CD4-positive, alpha-beta memory T cell (primary cell): ENCODE measurements around the gene PLCB1. TPM values are rescaled to one million over a fixed set of nuclear protein-coding genes. Genes with fewer than 3 reads are reported as not detected.

Experiments used
- CTCF ChIA-PET: fragments of 350-600 bp; sonication (Branson Sonifier 250); formaldehyde crosslinking; loops from one replicate; lab custom pipeline; 2021; ENCODE audit warnings: inconsistent platforms; ENCODE audit not compliant: partially characterized antibody; lab: Charles Lee
- POLR2A ChIA-PET: fragments of 350-600 bp; sonication (Branson Sonifier 250); formaldehyde crosslinking; loops from one replicate; lab custom pipeline; 2021; ENCODE audit not compliant: partially characterized antibody; lab: Charles Lee
- DNase-seq, 5 donors: peaks; one replicate each; pipeline versions ENCODE4 v3.0.0 to v3.0.0-alpha.2; 2020 to 2022; ENCODE audit warnings: mixed read lengths in 1 of 5
- H3K27ac ChIP-seq: one replicate; pipeline ENCODE4 v1.7.0; 2013; ENCODE audit warnings: low read depth, low read length
- H3K27me3 ChIP-seq: 2 replicates; pipeline ENCODE4 v1.7.0; 2013; ENCODE audit warnings: mild to moderate bottlenecking, low read length, moderate library complexity; ENCODE audit not compliant: insufficient read depth
- H3K36me3 ChIP-seq: 2 replicates; pipeline ENCODE4 v1.7.0; 2013; ENCODE audit warnings: mild to moderate bottlenecking, low read length, moderate library complexity; ENCODE audit not compliant: insufficient read depth
- H3K4me1 ChIP-seq: 2 replicates; pipeline ENCODE4 v1.7.0; 2013; ENCODE audit warnings: mild to moderate bottlenecking, low read length, moderate library complexity; ENCODE audit not compliant: insufficient read depth
- H3K4me3 ChIP-seq, 2 donors: one replicate each; pipeline ENCODE4 v1.7.0; 2013; ENCODE audit warnings: low read length in 2 of 2, mild to moderate bottlenecking in 1 of 2
- H3K9me3 ChIP-seq, 2 donors: one replicate each; pipeline ENCODE4 v1.7.0; 2013; ENCODE audit warnings: low read length in 2 of 2, control low read depth in 1 of 2; ENCODE audit not compliant: control insufficient read depth in 1 of 2
- H3K27ac Mint-ChIP-seq, 7 donors: one replicate each; pipeline ENCODE4 v1.8.0; 2020 to 2021; ENCODE audit warnings: mixed read lengths in 7 of 7, mild to moderate bottlenecking in 6 of 7, inconsistent platforms in 3 of 7, moderate library complexity in 3 of 7
- H3K27me3 Mint-ChIP-seq, 2 donors: one replicate each; pipeline ENCODE4 v1.8.0; 2020 to 2021; ENCODE audit warnings: mixed read lengths in 2 of 2
- H3K36me3 Mint-ChIP-seq, 2 donors: one replicate each; pipeline ENCODE4 v1.8.0; 2020 to 2021; ENCODE audit warnings: mixed read lengths in 2 of 2, inconsistent platforms in 1 of 2, mild to moderate bottlenecking in 1 of 2
- H3K4me1 Mint-ChIP-seq, 4 donors: one replicate each; pipeline ENCODE4 v1.8.0; 2020 to 2021; ENCODE audit warnings: mixed read lengths in 4 of 4, mild to moderate bottlenecking in 1 of 4
- H3K4me3 Mint-ChIP-seq, 8 donors: one replicate each; pipeline ENCODE4 v1.8.0; 2020 to 2021; ENCODE audit warnings: mixed read lengths in 8 of 8, mild to moderate bottlenecking in 7 of 8, moderate library complexity in 6 of 8, inconsistent platforms in 3 of 8
- H3K9me3 Mint-ChIP-seq, 8 donors: one replicate each; pipeline ENCODE4 v1.8.0; 2020 to 2021; ENCODE audit warnings: mixed read lengths in 8 of 8, mild to moderate bottlenecking in 5 of 8, inconsistent platforms in 3 of 8, moderate library complexity in 1 of 8
- intact Hi-C: fragments of 100-400 bp; cut with micrococcal nuclease; formaldehyde crosslinking; loops from one replicate; pipeline ENCODE4 v1.15.1; 2023
- polyA plus RNA-seq, 2 donors: library from polyadenylated mRNA; unstranded; fragments of 300-500 nt; fragmentation: Illumina TruSeq; gene quantifications; one replicate each; pipeline ENCODE4 v1.2.3, GENCODE V29; 2021
- total RNA-seq, 2 experiments: library from RNA; stranded (reverse); gene quantifications; one replicate each; pipeline ENCODE4 v1.2.3, GENCODE V29; 2021

The PLCB1 gene
- total and polyA plus RNA-seq, 4 experiments from 2014 or later: 5.5 to 9.6 (median 8.2) TPM

GRCh38 chr20:8722277-8722928, 590.3 kb downstream of the PLCB1 start:
- ChIA-PET CTCF (interaction anchor here (0.7 to 4.7 kb wide), 26 partner anchors 9 to 1894 kb away, joined by 3 to 98 read pairs (median 5); partner anchors contain the start of gene PLCB1), POLR2A (interaction anchor here (0.8 to 1.4 kb wide), 3 partner anchors 679 to 786 kb away, joined by 4 read pairs; no protein-coding TSS in a partner anchor)
- intact Hi-C loops: loop anchor here (1.0 to 5.0 kb wide), 4 partner anchors 415 to 1895 kb away; partner anchors contain the start of gene PLCB1
- Mint-ChIP-seq H3K9me3 (no peaks in the 10 kb centered on the region), H3K4me3 (no peak overlapping the region), H3K4me1 (no peaks in the 10 kb centered on the region), H3K27me3 (no peaks in the 10 kb centered on the region), H3K36me3 (peaks cover 0 to 2% of the 10 kb centered on the region in 2 donors), H3K27ac (no peak overlapping the region)
- DNase-seq: peak; percentile 26 to 41 (median 34)
- H3K4me1 ChIP-seq: no peaks in the 10 kb centered on the region
- H3K9me3 ChIP-seq: no peaks in the 10 kb centered on the region
- H3K27me3 ChIP-seq: no peaks in the 10 kb centered on the region
- H3K27ac ChIP-seq: no peak overlapping the region
- H3K36me3 ChIP-seq: no peaks in the 10 kb centered on the region
- no peak overlapping the region for H3K4me3 ChIP-seq

GRCh38 chr20:8723296-8723695, 591.2 kb downstream of the PLCB1 start:
- H3K9me3 ChIP-seq: no peaks in the 10 kb centered on the region
- Mint-ChIP-seq H3K27me3 (no peaks in the 10 kb centered on the region), H3K4me3 (no peak overlapping the region), H3K27ac (no peak overlapping the region), H3K36me3 (peaks cover 0 to 2% of the 10 kb centered on the region in 2 donors), H3K9me3 (no peaks in the 10 kb centered on the region), H3K4me1 (no peaks in the 10 kb centered on the region)
- no peaks in the 10 kb centered on the region for H3K4me1 ChIP-seq
- H3K27ac ChIP-seq: no peak overlapping the region
- no peaks in the 10 kb centered on the region for H3K36me3 ChIP-seq
- H3K4me3 ChIP-seq: no peak overlapping the region
- ChIA-PET CTCF (interaction anchor here (0.7 to 4.7 kb wide), 12 partner anchors 8 to 787 kb away, joined by 3 to 98 read pairs (median 8); partner anchors contain the start of gene PLCB1), POLR2A (no interaction called here)
- no peaks in the 10 kb centered on the region for H3K27me3 ChIP-seq
- DNase-seq: no peak
- intact Hi-C loops: loop anchor here (2.0 to 5.0 kb wide), 3 partner anchors 416 to 1896 kb away; partner anchors contain the start of gene PLCB1

GRCh38 chr20:8724884-8725283, 592.8 kb downstream of the PLCB1 start:
- H3K4me3 ChIP-seq: no peak overlapping the region
- H3K4me3 Mint-ChIP-seq: no peak overlapping the region
- no peaks in the 10 kb centered on the region for H3K4me1 Mint-ChIP-seq
- H3K27ac Mint-ChIP-seq: no peak overlapping the region
- no peaks in the 10 kb centered on the region for H3K9me3 Mint-ChIP-seq
- DNase-seq: no peak
- ChIA-PET POLR2A (no interaction called here), CTCF (no interaction called here)
- no peaks in the 10 kb centered on the region for H3K27me3 ChIP-seq
- H3K4me1 ChIP-seq: no peaks in the 10 kb centered on the region
- intact Hi-C loops: loop anchor here (5.0 kb wide), 2 partner anchors 418 to 1898 kb away; no protein-coding TSS in a partner anchor
- no peaks in the 10 kb centered on the region for H3K9me3 ChIP-seq
- H3K27me3 Mint-ChIP-seq: no peaks in the 10 kb centered on the region
- H3K36me3 ChIP-seq: no peaks in the 10 kb centered on the region
- H3K27ac ChIP-seq: no peak overlapping the region
- peaks cover 0 to 2% of the 10 kb centered on the region in 2 donors for H3K36me3 Mint-ChIP-seq

DNA sequence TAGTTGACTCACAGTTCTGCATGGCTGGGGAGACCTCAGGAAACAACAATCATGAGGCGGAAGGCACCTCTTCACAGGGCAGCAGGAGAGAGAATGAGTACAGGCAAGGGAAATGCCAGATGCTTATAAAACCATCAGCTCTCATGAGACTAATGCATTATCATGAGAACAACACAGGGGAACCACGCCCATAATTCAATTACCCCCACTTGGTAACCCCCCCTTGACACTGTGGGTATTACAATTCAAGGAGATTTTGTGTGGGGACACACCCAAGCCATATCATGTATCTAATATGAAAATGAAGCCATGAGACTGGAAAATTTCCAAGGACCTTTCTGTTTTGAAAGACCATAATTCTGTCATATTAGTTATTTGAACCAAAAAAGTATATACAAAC, 594.4 kb downstream of the PLCB1 start:
- H3K9me3 ChIP-seq: no peaks in the 10 kb centered on the region
- H3K4me1 Mint-ChIP-seq: no peaks in the 10 kb centered on the region
- no peaks in the 10 kb centered on the region for H3K36me3 ChIP-seq
- H3K36me3 Mint-ChIP-seq: peaks cover 0 to 2% of the 10 kb centered on the region in 2 donors
- H3K9me3 Mint-ChIP-seq: no peaks in the 10 kb centered on the region
- no peaks in the 10 kb centered on the region for H3K27me3 ChIP-seq
- H3K27ac ChIP-seq: no peak overlapping the region
- DNase-seq: no peak
- no peak overlapping the region for H3K27ac Mint-ChIP-seq
- H3K4me1 ChIP-seq: no peaks in the 10 kb centered on the region
- CTCF ChIA-PET: no interaction called here
- H3K27me3 Mint-ChIP-seq: no peaks in the 10 kb centered on the region
- H3K4me3 Mint-ChIP-seq: no peak overlapping the region
- intact Hi-C loops: no loop called here
- no peak overlapping the region for H3K4me3 ChIP-seq
- POLR2A ChIA-PET: no interaction called here

DNA sequence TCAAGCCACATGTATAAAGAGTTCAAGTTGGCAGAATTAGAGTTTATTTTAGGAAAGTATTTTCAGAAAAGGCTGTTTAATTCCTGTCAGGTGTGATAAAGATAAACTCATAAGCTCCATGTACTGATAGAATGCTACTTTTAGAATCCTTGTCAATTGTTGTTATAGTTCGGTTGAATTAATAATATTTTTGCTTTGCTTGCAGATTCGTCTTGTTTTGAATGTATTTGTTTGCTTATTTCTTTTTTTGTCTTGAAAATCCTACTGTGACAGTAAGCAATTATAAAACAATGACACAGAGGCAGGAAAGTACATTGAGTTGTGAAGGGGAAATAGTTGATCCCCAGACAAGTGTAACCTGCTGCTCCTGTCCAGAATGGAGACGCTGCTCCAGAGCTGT, 602.9 kb downstream of the PLCB1 start:
- CTCF ChIA-PET: interaction anchor here (1.1 to 2.9 kb wide), 5 partner anchors 13 to 25 kb away, joined by 3 to 26 read pairs (median 5); no protein-coding TSS in a partner anchor
- H3K27me3 Mint-ChIP-seq: no peaks in the 10 kb centered on the region
- intact Hi-C loops: no loop called here
- Histone ChIP-seq H3K9me3 (no peaks in the 10 kb centered on the region), H3K4me3 (no peak overlapping the region), H3K27me3 (no peaks in the 10 kb centered on the region), H3K36me3 (no peaks in the 10 kb centered on the region), H3K27ac (no peak overlapping the region), H3K4me1 (no peaks in the 10 kb centered on the region)
- no peaks in the 10 kb centered on the region for H3K4me1 Mint-ChIP-seq
- no peaks in the 10 kb centered on the region for H3K9me3 Mint-ChIP-seq
- POLR2A ChIA-PET: no interaction called here
- DNase-seq: no peak
- H3K27ac Mint-ChIP-seq: no peak overlapping the region
- H3K36me3 Mint-ChIP-seq: peaks cover 2 to 15% of the 10 kb centered on the region in 2 donors
- no peak overlapping the region for H3K4me3 Mint-ChIP-seq

- Mint-ChIP-seq H3K4me1 (no peaks in the 10 kb centered on the region), H3K36me3 (peaks cover 2 to 15% of the 10 kb centered on the region in 2 donors), H3K9me3 (no peaks in the 10 kb centered on the region), H3K4me3 (no peak overlapping the region), H3K27me3 (no peaks in the 10 kb centered on the region), H3K27ac (no peak overlapping the region)
- no peak for DNase-seq
- Histone ChIP-seq H3K36me3 (no peaks in the 10 kb centered on the region), H3K4me3 (no peak overlapping the region), H3K9me3 (no peaks in the 10 kb centered on the region), H3K27ac (no peak overlapping the region), H3K4me1 (no peaks in the 10 kb centered on the region), H3K27me3 (no peaks in the 10 kb centered on the region)
- ChIA-PET CTCF (interaction anchor here (1.6 to 2.9 kb wide), 3 partner anchors 14 to 25 kb away, joined by 4 to 26 read pairs (median 5); no protein-coding TSS in a partner anchor), POLR2A (no interaction called here)
- intact Hi-C loops: no loop called here
These were observed 603.6 kb downstream of the PLCB1 start for GRCh38 chr20:8735674-8736073.

- no peak overlapping the region for H3K27ac ChIP-seq
- H3K36me3 Mint-ChIP-seq: peaks cover 7 to 20% of the 10 kb centered on the region in 2 donors
These were observed 608.2 kb downstream of the PLCB1 start for GRCh38 chr20:8740265-8740664.

More at GRCh38 chr20:8740265-8740664, 608.2 kb downstream of the PLCB1 start:
- no peak overlapping the region for H3K4me3 Mint-ChIP-seq
- Histone ChIP-seq H3K27me3 (no peaks in the 10 kb centered on the region), H3K36me3 (no peaks in the 10 kb centered on the region), H3K4me3 (no peak overlapping the region), H3K9me3 (no peaks in the 10 kb centered on the region), H3K4me1 (no peaks in the 10 kb centered on the region)
- H3K27me3 Mint-ChIP-seq: no peaks in the 10 kb centered on the region
- H3K4me1 Mint-ChIP-seq: no peaks in the 10 kb centered on the region
- ChIA-PET POLR2A (no interaction called here), CTCF (no interaction called here)
- H3K27ac Mint-ChIP-seq: no peak overlapping the region
- peaks cover 0 to 1% (median 0%) of the 10 kb centered on the region in 8 donors for H3K9me3 Mint-ChIP-seq
- intact Hi-C loops: no loop called here
- DNase-seq: no peak
